Liver (tissue), 9 donors: ENCODE results near the gene COL15A1. TPM values are rescaled to one million over a fixed set of nuclear protein-coding genes. Genes with fewer than 3 reads are reported as not detected.

Experiments
- DNase-seq: peaks from one replicate; pipeline ENCODE4 v3.0.0-alpha.2; 2017; ENCODE audit warnings: low spot score
- H3K27ac ChIP-seq, 2 donors: one replicate each; pipeline ENCODE4 v1.7.0; 2013; ENCODE audit warnings: inconsistent platforms in 2 of 2, low read length in 2 of 2, control low read depth in 1 of 2, low read depth in 1 of 2, mild to moderate bottlenecking in 1 of 2
- H3K27me3 ChIP-seq, 4 donors: one replicate each; pipeline versions ENCODE4 v1.6.1 to v1.7.0; 2013; ENCODE audit warnings: low read length in 3 of 4, inconsistent platforms in 1 of 4, mild to moderate bottlenecking in 1 of 4, moderate library complexity in 1 of 4; ENCODE audit not compliant: control insufficient read depth in 4 of 4, insufficient read depth in 4 of 4
- H3K36me3 ChIP-seq, 4 donors: one replicate each; pipeline versions ENCODE4 v1.6.1 to v1.7.0; 2013; ENCODE audit warnings: low read length in 3 of 4, mild to moderate bottlenecking in 3 of 4, low read depth in 1 of 4, moderate library complexity in 1 of 4; ENCODE audit not compliant: control insufficient read depth in 4 of 4, insufficient read depth in 3 of 4
- H3K4me1 ChIP-seq, 4 donors: one replicate each; pipeline versions ENCODE4 v1.6.1 to v1.7.0; 2013; ENCODE audit warnings: low read length in 3 of 4, mild to moderate bottlenecking in 3 of 4, moderate library complexity in 1 of 4; ENCODE audit not compliant: control insufficient read depth in 4 of 4, insufficient read depth in 4 of 4
- H3K4me3 ChIP-seq, 3 donors: one replicate each; pipeline versions ENCODE4 v1.6.1 to v1.7.0; 2013; ENCODE audit warnings: low read length in 3 of 3, control low read depth in 1 of 3, low read depth in 1 of 3, mild to moderate bottlenecking in 1 of 3
- H3K9ac ChIP-seq, 2 donors: one replicate each; pipeline ENCODE4 v1.7.0; 2013; ENCODE audit warnings: low read length in 2 of 2, mild to moderate bottlenecking in 2 of 2, moderate library complexity in 2 of 2, control low read depth in 1 of 2, low read depth in 1 of 2
- H3K9me3 ChIP-seq, 4 donors: one replicate each; pipeline versions ENCODE4 v1.6.1 to v1.7.0; 2013; ENCODE audit warnings: low read length in 3 of 4; ENCODE audit not compliant: control insufficient read depth in 4 of 4
- CTCF ChIP-seq: fragments of 150-350 bp; IDR thresholded peaks from 2 replicates; pipeline ENCODE4 v1.5.1; 2017; ENCODE audit warnings: improper control_type of control experiment, low read depth, low read length; ENCODE audit not compliant: missing input control
- EGR1 ChIP-seq, 2 donors: IDR thresholded peaks; 2 replicates each; pipeline ENCODE4 v1.6.1; 2016 to 2018; ENCODE audit warnings: antibody characterized with exemption in 2 of 2, low read depth in 2 of 2
- FOXA1 ChIP-seq: IDR thresholded peaks from 2 replicates; pipeline ENCODE4 v1.6.1; 2016; ENCODE audit warnings: antibody characterized with exemption
- FOXA2 ChIP-seq: IDR thresholded peaks from 2 replicates; pipeline ENCODE4 v1.6.1; 2016; ENCODE audit warnings: antibody characterized with exemption
- HNF4A ChIP-seq, 2 donors: conservative IDR thresholded peaks; 2 replicates each; pipeline ENCODE4 v1.6.1; 2016; ENCODE audit warnings: antibody characterized with exemption in 2 of 2, mild to moderate bottlenecking in 2 of 2
- HNF4G ChIP-seq: IDR thresholded peaks from 2 replicates; pipeline ENCODE4 v1.6.1; 2016; ENCODE audit warnings: antibody characterized with exemption
- MAX ChIP-seq: IDR thresholded peaks from 2 replicates; pipeline ENCODE4 v1.6.1; 2016; ENCODE audit warnings: antibody characterized with exemption
- RAD21 ChIP-seq, 2 donors: IDR thresholded peaks; 2 replicates each; pipeline ENCODE4 v1.6.1; 2016; ENCODE audit warnings: antibody characterized with exemption in 2 of 2, mild to moderate bottlenecking in 2 of 2
- REST ChIP-seq: IDR thresholded peaks from 2 replicates; pipeline ENCODE4 v1.6.1; 2016; ENCODE audit warnings: antibody characterized with exemption, mild to moderate bottlenecking
- RXRA ChIP-seq, 2 donors: IDR thresholded peaks; 2 replicates each; pipeline ENCODE4 v1.6.1; 2017 to 2018; ENCODE audit warnings: antibody characterized with exemption in 2 of 2, mild to moderate bottlenecking in 1 of 2
- TAF1 ChIP-seq: conservative IDR thresholded peaks from 2 replicates; pipeline ENCODE4 v1.6.1; 2016; ENCODE audit warnings: antibody characterized with exemption, mild to moderate bottlenecking
- YY1 ChIP-seq: IDR thresholded peaks from 2 replicates; pipeline ENCODE4 v1.6.1; 2016; ENCODE audit warnings: antibody characterized with exemption, mild to moderate bottlenecking
- ZBTB33 ChIP-seq: IDR thresholded peaks from 2 replicates; pipeline ENCODE4 v1.6.1; 2016; ENCODE audit warnings: antibody characterized with exemption
- whole genome bisulfite sequencing: extraction: QIAGEN DNeasy Blood & Tissue Kit; methylation state at CpG from one replicate; pipeline ENCODE4 v1.1.7; 2013; 5-methylcytosine and 5-hydroxymethylcytosine counted together
- polyA plus RNA-seq, 2 donors: library from polyadenylated mRNA; stranded (reverse) in 1 of 2; unstranded in 1 of 2; fragments of 200-250 nt in 1 of 2; fragments of >200 nt in 1 of 2; fragmentation: Nextera tagmentation in 1 of 2; extraction: Ambion mirVana in 1 of 2; gene quantifications; one replicate each; pipeline versions ENCODE4 v1.2.1 to v1.2.3, GENCODE V29; 2013 to 2015
- total RNA-seq, 2 donors: library from RNA; depleted of rRNA; stranded (reverse); fragments of >200 nt; gene quantifications; one replicate each; pipeline ENCODE4 v1.2.3, GENCODE V29; 2014
- donor health status: healthy.
- donor health status: healthy.
- donor health status: healthy.
- donor health status: healthy.
- donor health status: healthy.

The COL15A1 gene
- total and polyA plus RNA-seq, 4 donors = 0.10 to 0.42 (median 0.24) TPM

- 75% methylated on average over 4 of the region's 4 CpGs for WGBS
- no peak for DNase-seq
- H3K27ac ChIP-seq = no peak overlapping the region
These were observed 72.2 kb downstream of the COL15A1 start for GRCh38 chr9:99015890-99016289.

More at GRCh38 chr9:99015890-99016289, 72.2 kb downstream of the COL15A1 start:
- Histone ChIP-seq H3K4me1 (no peaks in the 10 kb centered on the region), H3K4me3 (no peak overlapping the region), H3K27me3 (no peaks in the 10 kb centered on the region), H3K36me3 (no peaks in the 10 kb centered on the region), H3K9me3 (no peaks in the 10 kb centered on the region), H3K9ac (no peak overlapping the region)
- TF ChIP-seq RXRA (IDR thresholded peaks at IDR 0.05) (no peak), ZBTB33 (no peak), CTCF (no peak), EGR1 (IDR thresholded peaks at IDR 0.05; ENCODE audit: low read depth in 2 of 2) (no peak), FOXA1 (no peak), HNF4G (no peak), REST (no peak), RAD21 (IDR thresholded peaks at IDR 0.05) (no peak), HNF4A (conservative IDR thresholded peaks at IDR 0.05) (no peak), YY1 (no peak), TAF1 (no peak), MAX (no peak), FOXA2 (no peak)
